Endothelial cell of umbilical vein (primary cell): ENCODE results near the gene PARD3B. TPM values are rescaled to one million over a fixed set of nuclear protein-coding genes. Genes with fewer than 3 reads are reported as not detected.

Source experiments
- BruUV-seq: library from RNA; stranded (reverse); fragments of 400-500 nt; replicated peaks from 2 replicates; lab custom pipeline; 2021; lab: Mats Ljungman, UMichigan
- CTCF ChIA-PET: fragments of 300-600, 350-600 bp; sonication (Branson Sonifier 250); formaldehyde crosslinking; loops from one replicate; lab custom pipeline; 2021; ENCODE audit warnings: antibody characterized with exemption, inconsistent platforms; lab: Charles Lee
- POLR2A ChIA-PET: fragments of 300-600, 350-600 bp; sonication (Branson Sonifier 250); formaldehyde crosslinking; loops from one replicate; lab custom pipeline; 2021; ENCODE audit warnings: antibody characterized with exemption, inconsistent platforms; lab: Charles Lee
- DNase-seq: peaks from one replicate; pipeline ENCODE4 v3.0.0-alpha.2; 2011; ENCODE audit warnings: low read depth, low spot score
- FAIRE-seq: peaks from 2 replicates; lab custom pipeline; 2011; peaks lifted over from hg19 to GRCh38; lab: Jason Lieb, UNC
- H2AFZ ChIP-seq: 2 replicates; pipeline ENCODE4 v1.6.0; 2012; ENCODE audit warnings: low read depth, low read length, control low read depth, inconsistent platforms
- H3K27ac ChIP-seq: 2 replicates; pipeline ENCODE4 v1.5.1; 2011; ENCODE audit warnings: low read depth, mild to moderate bottlenecking, control low read depth, low read length, moderate library complexity; ENCODE audit not compliant: insufficient read depth
- H3K27me3 ChIP-seq, 2 experiments: 2 replicates each; pipeline versions ENCODE4 v1.6.0 to v1.6.1; 2011; ENCODE audit warnings: low read length in 2 of 2, mixed read lengths in 1 of 2; ENCODE audit not compliant: control insufficient read depth in 2 of 2, insufficient read depth in 2 of 2
- H3K36me3 ChIP-seq, 2 experiments: 2 replicates in 1 of 2; 3 replicates in 1 of 2; pipeline ENCODE4 v1.5.1; 2011; ENCODE audit warnings: low read length in 2 of 2, mild to moderate bottlenecking in 1 of 2, moderate library complexity in 1 of 2; ENCODE audit not compliant: control insufficient read depth in 2 of 2, insufficient read depth in 2 of 2; ENCODE audit errors: extremely low read depth in 1 of 2
- H3K4me1 ChIP-seq: 3 replicates; pipeline ENCODE4 v1.5.1; 2011; ENCODE audit warnings: mild to moderate bottlenecking, low read length; ENCODE audit not compliant: control insufficient read depth, insufficient read depth; ENCODE audit errors: extremely low read depth
- H3K4me2 ChIP-seq: 2 replicates; pipeline ENCODE4 v1.6.1; 2011; ENCODE audit warnings: low read length, control low read depth, mixed read lengths; ENCODE audit not compliant: insufficient read depth
- H3K4me3 ChIP-seq, 3 experiments: fragments of 200-600 bp in 1 of 3; sonication (generic), shearing (Covaris generic) in 1 of 3; replicated peaks in 1 of 3; 2 replicates each; pipeline ENCODE4 v1.5.1; 2011 to 2016; ENCODE audit warnings: control low read depth in 3 of 3, low read length in 3 of 3, mild to moderate bottlenecking in 2 of 3, inconsistent platforms in 1 of 3, low read depth in 1 of 3, moderate library complexity in 1 of 3; ENCODE audit not compliant: insufficient read depth in 1 of 3
- H3K79me2 ChIP-seq: 2 replicates; pipeline ENCODE4 v1.6.0; 2012; ENCODE audit warnings: low read length, inconsistent platforms; ENCODE audit not compliant: control insufficient read depth, insufficient read depth
- H3K9ac ChIP-seq: replicated peaks from 2 replicates; pipeline ENCODE3; 2011; ENCODE audit warnings: low read length, control low read depth; ENCODE audit not compliant: insufficient read depth; ENCODE audit errors: extremely low read depth
- H3K9me1 ChIP-seq: replicated peaks from 3 replicates; pipeline ENCODE4 v1.6.0; 2011; ENCODE audit warnings: mild to moderate bottlenecking, low read length; ENCODE audit not compliant: control insufficient read depth, insufficient read depth; ENCODE audit errors: extremely low read depth
- H3K9me3 ChIP-seq: replicated peaks from 2 replicates; pipeline ENCODE4 v1.5.1; 2012; ENCODE audit warnings: low read length, inconsistent platforms; ENCODE audit not compliant: control insufficient read depth, insufficient read depth
- H4K20me1 ChIP-seq: replicated peaks from 2 replicates; pipeline ENCODE3; 2011; ENCODE audit warnings: mild to moderate bottlenecking, low read length; ENCODE audit not compliant: control insufficient read depth, insufficient read depth; ENCODE audit errors: extremely low read depth
- EZH2 ChIP-seq: IDR thresholded peaks from 2 replicates; pipeline ENCODE4 v1.6.1; 2012; ENCODE audit warnings: borderline replicate concordance, low read depth, mild to moderate bottlenecking, moderate library complexity, low read length, inconsistent platforms; ENCODE audit not compliant: severe bottlenecking
- FOS ChIP-seq: IDR thresholded peaks from 2 replicates; pipeline ENCODE4 v1.6.1; 2011; ENCODE audit warnings: mild to moderate bottlenecking, low read length, moderate library complexity, borderline replicate concordance; ENCODE audit not compliant: insufficient read depth
- GATA2 ChIP-seq: IDR thresholded peaks from 2 replicates; pipeline ENCODE4 v1.7.0; 2011; ENCODE audit warnings: low read depth, mild to moderate bottlenecking, moderate library complexity, mixed read lengths, low read length; ENCODE audit not compliant: insufficient read length, insufficient read depth
- JUN ChIP-seq: IDR thresholded peaks from 2 replicates; pipeline ENCODE4 v1.6.1; 2011; ENCODE audit warnings: borderline replicate concordance, low read depth; ENCODE audit not compliant: insufficient read length, insufficient read depth
- MYC ChIP-seq: IDR thresholded peaks from one replicate; pipeline ENCODE4 v1.6.1; 2011; ENCODE audit warnings: mild to moderate bottlenecking, low read depth, low read length
- POLR2A ChIP-seq: IDR thresholded peaks from 2 replicates; pipeline ENCODE4 v1.6.1; 2012; ENCODE audit warnings: low read depth, mild to moderate bottlenecking, control low read depth, low read length
- POLR2AphosphoS5 ChIP-seq: IDR thresholded peaks from 2 replicates; pipeline ENCODE4 v1.6.1; 2012; ENCODE audit warnings: low read depth, mild to moderate bottlenecking, control low read depth, low read length, moderate library complexity; ENCODE audit not compliant: insufficient read depth
- dilution Hi-C: fragments of 300-500 bp; cut with MboI; formaldehyde crosslinking; loops from one replicate; pipeline ENCODE4 v1.15.0; 2019; ENCODE audit warnings: low sequenced_read_pairs; ENCODE audit not compliant: extremely low pct_ligation_motif_present
- intact Hi-C: fragments of 100-400 bp; cut with micrococcal nuclease; formaldehyde crosslinking; loops from one replicate; pipeline ENCODE4 v1.10.0; 2022
- polyA plus RNA-seq, 4 experiments: library from polyadenylated mRNA; depleted of rRNA in 3 of 4; stranded (reverse) in 3 of 4; unstranded in 1 of 4; fragments of >200 nt; gene quantifications; 2 replicates each; pipeline versions ENCODE4 v1.2.1 to v1.2.3, GENCODE V29; 2011 to 2012; ENCODE audit warnings: missing spikeins in 1 of 4
- total RNA-seq: library from RNA; stranded (reverse); gene quantifications from 2 replicates; pipeline ENCODE4 v1.2.3, GENCODE V29; 2021
- TF ChIP-seq, protein P1 (sequence below), 2 donors: IDR thresholded peaks; 1 replicate in 1 of 2; 2 replicates in 1 of 2; pipeline ENCODE4 v1.5.1; 2011; ENCODE audit warnings: low read length in 2 of 2, mild to moderate bottlenecking in 2 of 2, moderate library complexity in 2 of 2, control low read depth in 1 of 2, inconsistent platforms in 1 of 2, low read depth in 1 of 2; ENCODE audit not compliant: insufficient read depth in 1 of 2; ENCODE audit errors: extremely low read depth in 1 of 2
- TF ChIP-seq, protein P2 (sequence below): IDR thresholded peaks from 2 replicates; pipeline ENCODE4 v1.6.1; 2011; ENCODE audit not compliant: insufficient read depth, insufficient read length

Gene PARD3B
- total and polyA plus RNA-seq, 2 donors (not counting 3 experiments of a cell fraction or from before 2014, with no cell fraction given), result 2.2 to 30.9 TPM

DNA sequence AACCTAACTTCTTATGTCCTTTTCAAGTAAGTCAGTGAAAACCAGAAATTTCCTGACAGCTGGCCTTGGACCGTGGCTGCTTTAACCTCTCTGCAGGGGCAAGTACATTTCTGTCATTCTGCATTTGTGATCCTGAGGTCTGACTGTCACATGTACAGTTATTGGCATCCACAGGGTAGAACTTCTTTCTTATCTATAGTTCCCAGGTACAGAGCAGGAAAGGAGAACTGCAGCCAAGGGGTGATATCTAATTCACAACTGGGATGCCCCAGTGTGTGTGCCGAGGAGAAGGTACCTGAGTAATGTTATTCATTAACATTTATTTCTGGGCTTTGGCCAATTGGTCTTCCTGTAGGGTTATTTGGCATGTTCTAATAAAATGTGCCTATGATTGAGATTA is 468.9 kb downstream of the PARD3B start:
- POLR2A ChIA-PET, result no interaction called here
- no TSS peak for BruUV-seq
- dilution Hi-C loops, result no loop called here
- FAIRE-seq (no peak), DNase-seq (no peak)
- Histone ChIP-seq H3K4me1 (no peaks in the 10 kb centered on the region), H3K9me1 (no peaks in the 10 kb centered on the region), H3K4me2 (no peak overlapping the region), H3K4me3 (no peak overlapping the region), H3K36me3 (no peaks in the 10 kb centered on the region), H3K27ac (no peak overlapping the region), H3K9ac (no peak overlapping the region), H4K20me1 (no peaks in the 10 kb centered on the region), H3K79me2 (no peaks in the 10 kb centered on the region), H3K27me3 (no peaks in the 10 kb centered on the region), H3K9me3 (no peaks in the 10 kb centered on the region), H2AFZ (no peak overlapping the region)
- no peak for TF ChIP-seq JUN
- no peak for TF ChIP-seq POLR2AphosphoS5
- TF ChIP-seq, protein P1, sequence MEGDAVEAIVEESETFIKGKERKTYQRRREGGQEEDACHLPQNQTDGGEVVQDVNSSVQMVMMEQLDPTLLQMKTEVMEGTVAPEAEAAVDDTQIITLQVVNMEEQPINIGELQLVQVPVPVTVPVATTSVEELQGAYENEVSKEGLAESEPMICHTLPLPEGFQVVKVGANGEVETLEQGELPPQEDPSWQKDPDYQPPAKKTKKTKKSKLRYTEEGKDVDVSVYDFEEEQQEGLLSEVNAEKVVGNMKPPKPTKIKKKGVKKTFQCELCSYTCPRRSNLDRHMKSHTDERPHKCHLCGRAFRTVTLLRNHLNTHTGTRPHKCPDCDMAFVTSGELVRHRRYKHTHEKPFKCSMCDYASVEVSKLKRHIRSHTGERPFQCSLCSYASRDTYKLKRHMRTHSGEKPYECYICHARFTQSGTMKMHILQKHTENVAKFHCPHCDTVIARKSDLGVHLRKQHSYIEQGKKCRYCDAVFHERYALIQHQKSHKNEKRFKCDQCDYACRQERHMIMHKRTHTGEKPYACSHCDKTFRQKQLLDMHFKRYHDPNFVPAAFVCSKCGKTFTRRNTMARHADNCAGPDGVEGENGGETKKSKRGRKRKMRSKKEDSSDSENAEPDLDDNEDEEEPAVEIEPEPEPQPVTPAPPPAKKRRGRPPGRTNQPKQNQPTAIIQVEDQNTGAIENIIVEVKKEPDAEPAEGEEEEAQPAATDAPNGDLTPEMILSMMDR (IDR thresholded peaks at IDR 0.05; ENCODE audit: extremely low read depth in 1 of 2, insufficient read depth in 1 of 2, low read depth in 1 of 2, low read length in 2 of 2), result no peak
- no peak for TF ChIP-seq FOS
- no peak for TF ChIP-seq POLR2A
- no peak for TF ChIP-seq EZH2
- TF ChIP-seq MYC, result no peak
- TF ChIP-seq, protein P2, sequence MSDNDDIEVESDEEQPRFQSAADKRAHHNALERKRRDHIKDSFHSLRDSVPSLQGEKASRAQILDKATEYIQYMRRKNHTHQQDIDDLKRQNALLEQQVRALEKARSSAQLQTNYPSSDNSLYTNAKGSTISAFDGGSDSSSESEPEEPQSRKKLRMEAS, result no peak
- no peak for TF ChIP-seq GATA2
- CTCF ChIA-PET, result interaction anchor here (1.2 kb wide), 1 partner anchor 662 kb away, joined by 3 read pairs; no protein-coding TSS in a partner anchor
- intact Hi-C loops, result no loop called here
